K562 (cell line): ENCODE measurements around the gene TFAP2A. TPM values are rescaled to one million over a fixed set of nuclear protein-coding genes. Genes with fewer than 3 reads are reported as not detected.

Experiments
- CC2D1A ChIP-seq: fragments of 450-650 bp; IDR thresholded peaks from 2 replicates; pipeline ENCODE4 v1.6.1; 2017; ENCODE audit warnings: mild to moderate bottlenecking
- CREBBP ChIP-seq: IDR thresholded peaks from one replicate; pipeline ENCODE4 v1.6.1; 2012; ENCODE audit warnings: low read depth, mild to moderate bottlenecking, control low read depth, inconsistent platforms, low read length
- ESRRB ChIP-seq: fragments of 250-450 bp; sonication (Bioruptor Pico); IDR thresholded peaks from 2 replicates; pipeline ENCODE4 v1.5.0; 2020; ENCODE audit warnings: mild to moderate bottlenecking, moderate library complexity, borderline replicate concordance
- EZH2 ChIP-seq: IDR thresholded peaks from 2 replicates; pipeline ENCODE4 v1.6.1; 2012; ENCODE audit warnings: low read depth, mild to moderate bottlenecking, inconsistent platforms, low read length, borderline replicate concordance
- GTF2E2 ChIP-seq: fragments of 200-800 bp; sonication (Bioruptor generic); IDR thresholded peaks from 2 replicates; pipeline ENCODE4 v1.6.1; 2016; ENCODE audit warnings: missing genetic modification characterization, missing compliant biosample characterization
- PHF20 ChIP-seq: fragments of 450-650 bp; IDR thresholded peaks from 2 replicates; pipeline ENCODE4 v1.6.1; 2018; ENCODE audit not compliant: partially characterized antibody
- PHF8 ChIP-seq: fragments of 200-600 bp; sonication (generic); IDR thresholded peaks from 2 replicates; pipeline ENCODE4 v1.6.1; 2012; ENCODE audit warnings: mixed run types, mild to moderate bottlenecking, inconsistent platforms, low read length, moderate library complexity, borderline replicate concordance
- PML ChIP-seq: IDR thresholded peaks from 2 replicates; pipeline ENCODE4 v1.6.1; 2012; ENCODE audit warnings: low read length, inconsistent platforms
- SRSF1 ChIP-seq: fragments of 200-400 bp; formaldehyde crosslinking; IDR thresholded peaks from 2 replicates; pipeline ENCODE4 v1.6.1; 2017; ENCODE audit warnings: mild to moderate bottlenecking, low read depth, low read length, moderate library complexity
- TSC22D4 ChIP-seq: fragments of 450-650 bp; IDR thresholded peaks from 2 replicates; pipeline ENCODE4 v1.6.1; 2016; ENCODE audit warnings: missing genetic modification characterization, missing biosample characterization, control low read depth
- XRCC5 ChIP-seq: fragments of 200-400 bp; formaldehyde crosslinking; IDR thresholded peaks from 2 replicates; pipeline ENCODE4 v1.6.1; 2017; ENCODE audit warnings: low read depth, mild to moderate bottlenecking, low read length
- ZC3H11A ChIP-seq: IDR thresholded peaks from 2 replicates; pipeline ENCODE4 v1.6.1; 2012; ENCODE audit warnings: low read depth, low read length, improper control_type of control experiment
- ZEB2 ChIP-seq: fragments of 450-650 bp; IDR thresholded peaks from 2 replicates; pipeline ENCODE4 v1.6.1; 2016
- ZNF133 ChIP-seq: fragments of 250-450 bp; sonication (Bioruptor Pico); IDR thresholded peaks from 2 replicates; pipeline ENCODE4 v1.4.0; 2020; ENCODE audit warnings: mild to moderate bottlenecking
- ZNF764 ChIP-seq: fragments of 250-450 bp; sonication (Bioruptor Pico); IDR thresholded peaks from 2 replicates; pipeline ENCODE4 v1.4.0; 2020; ENCODE audit warnings: low read depth, mild to moderate bottlenecking, moderate library complexity
- polyA plus RNA-seq, 8 experiments: library from polyadenylated mRNA; depleted of rRNA in 4 of 8; stranded (reverse) in 5 of 8; unstranded in 3 of 8; fragments of >200 nt; fragmentation: Nextera tagmentation in 2 of 8; fragmentation: Illumina TruSeq in 1 of 8; extraction: Ambion mirVana in 2 of 8; extraction: Trizol in 1 of 8; gene quantifications; 2 replicates each; pipeline versions ENCODE4 v1.2.1 to v1.2.3, GENCODE V29; 2011 to 2014; ENCODE audit warnings: inconsistent platforms in 1 of 8, missing spikeins in 1 of 8
- total RNA-seq, 7 experiments: library from RNA; depleted of rRNA in 6 of 7; stranded (reverse); fragments of >200 nt in 6 of 7; fragmentation: Illumina TruSeq in 2 of 7; extraction: Trizol in 2 of 7; gene quantifications; 2 replicates each; pipeline versions ENCODE4 v1.2.1 to v1.2.3, GENCODE V29; 2011 to 2021; ENCODE audit warnings: low replicate concordance in 1 of 7
- TF ChIP-seq, protein P1 (sequence below): fragments of 450-650 bp; IDR thresholded peaks from 2 replicates; pipeline ENCODE4 v1.6.1; 2017; ENCODE audit warnings: antibody characterized with exemption, mild to moderate bottlenecking
- TF ChIP-seq, protein P2 (sequence below), 2 experiments: fragments of 450-650 bp in 1 of 2; IDR thresholded peaks; 2 replicates each; pipeline ENCODE4 v1.6.1; 2011 to 2017; ENCODE audit warnings: low read depth in 2 of 2, antibody characterized with exemption in 1 of 2, borderline replicate concordance in 1 of 2, low read length in 1 of 2, mild to moderate bottlenecking in 1 of 2, mixed read lengths in 1 of 2; ENCODE audit not compliant: control insufficient read depth in 1 of 2
- TF ChIP-seq, protein P3 (sequence below): fragments of 250-450 bp; sonication (Bioruptor Pico); IDR thresholded peaks from 2 replicates; pipeline ENCODE4 v1.8.0; 2022; ENCODE audit warnings: inconsistent platforms
- TF ChIP-seq, protein P4 (sequence below): fragments of 250-450 bp; sonication (Bioruptor Pico); IDR thresholded peaks from 2 replicates; pipeline ENCODE4 v1.8.0; 2022; ENCODE audit warnings: moderate library complexity, mild to moderate bottlenecking, inconsistent platforms

TFAP2A gene
- total and polyA plus RNA-seq, 9 of the 15 experiments (the other 6 are each of a cell fraction or from before 2014, with no cell fraction given): 0.14 to 0.53 (median 0.19) TPM; not detected in 1

DNA sequence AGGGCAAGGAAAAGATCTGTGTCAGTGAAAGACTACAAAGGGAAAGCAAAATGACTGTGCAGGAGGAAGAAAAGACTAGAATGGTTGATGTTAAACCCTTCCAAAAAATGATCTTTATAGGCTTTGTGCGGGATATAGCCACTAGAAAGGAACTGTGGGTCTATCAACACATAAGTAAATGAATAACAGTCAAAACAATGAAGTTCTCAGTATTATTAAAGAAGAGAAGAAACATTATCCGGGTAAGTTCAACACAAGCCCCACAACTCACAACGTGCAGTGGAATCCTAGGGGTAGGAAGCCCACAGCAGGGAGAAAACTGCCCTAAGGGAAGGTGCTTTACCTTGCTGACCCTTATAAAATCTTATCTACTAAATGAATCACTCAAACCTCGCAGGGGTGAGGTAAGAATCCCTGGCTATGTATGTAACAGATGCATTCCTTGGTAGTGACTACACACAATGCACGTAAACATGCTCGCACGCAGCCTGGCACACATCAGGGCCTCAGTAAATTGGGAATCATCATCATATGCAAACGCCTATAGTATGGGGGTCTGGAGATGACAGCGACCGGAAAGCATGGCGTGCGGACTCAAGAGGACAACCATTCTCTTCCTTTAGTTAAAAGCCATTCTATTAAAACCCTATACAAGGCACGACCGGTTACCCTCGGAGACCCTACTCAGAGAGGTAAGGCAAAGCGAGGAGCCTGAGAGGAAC, 11.3 kb downstream of the TFAP2A start (continued):
- TF ChIP-seq, protein P1, sequence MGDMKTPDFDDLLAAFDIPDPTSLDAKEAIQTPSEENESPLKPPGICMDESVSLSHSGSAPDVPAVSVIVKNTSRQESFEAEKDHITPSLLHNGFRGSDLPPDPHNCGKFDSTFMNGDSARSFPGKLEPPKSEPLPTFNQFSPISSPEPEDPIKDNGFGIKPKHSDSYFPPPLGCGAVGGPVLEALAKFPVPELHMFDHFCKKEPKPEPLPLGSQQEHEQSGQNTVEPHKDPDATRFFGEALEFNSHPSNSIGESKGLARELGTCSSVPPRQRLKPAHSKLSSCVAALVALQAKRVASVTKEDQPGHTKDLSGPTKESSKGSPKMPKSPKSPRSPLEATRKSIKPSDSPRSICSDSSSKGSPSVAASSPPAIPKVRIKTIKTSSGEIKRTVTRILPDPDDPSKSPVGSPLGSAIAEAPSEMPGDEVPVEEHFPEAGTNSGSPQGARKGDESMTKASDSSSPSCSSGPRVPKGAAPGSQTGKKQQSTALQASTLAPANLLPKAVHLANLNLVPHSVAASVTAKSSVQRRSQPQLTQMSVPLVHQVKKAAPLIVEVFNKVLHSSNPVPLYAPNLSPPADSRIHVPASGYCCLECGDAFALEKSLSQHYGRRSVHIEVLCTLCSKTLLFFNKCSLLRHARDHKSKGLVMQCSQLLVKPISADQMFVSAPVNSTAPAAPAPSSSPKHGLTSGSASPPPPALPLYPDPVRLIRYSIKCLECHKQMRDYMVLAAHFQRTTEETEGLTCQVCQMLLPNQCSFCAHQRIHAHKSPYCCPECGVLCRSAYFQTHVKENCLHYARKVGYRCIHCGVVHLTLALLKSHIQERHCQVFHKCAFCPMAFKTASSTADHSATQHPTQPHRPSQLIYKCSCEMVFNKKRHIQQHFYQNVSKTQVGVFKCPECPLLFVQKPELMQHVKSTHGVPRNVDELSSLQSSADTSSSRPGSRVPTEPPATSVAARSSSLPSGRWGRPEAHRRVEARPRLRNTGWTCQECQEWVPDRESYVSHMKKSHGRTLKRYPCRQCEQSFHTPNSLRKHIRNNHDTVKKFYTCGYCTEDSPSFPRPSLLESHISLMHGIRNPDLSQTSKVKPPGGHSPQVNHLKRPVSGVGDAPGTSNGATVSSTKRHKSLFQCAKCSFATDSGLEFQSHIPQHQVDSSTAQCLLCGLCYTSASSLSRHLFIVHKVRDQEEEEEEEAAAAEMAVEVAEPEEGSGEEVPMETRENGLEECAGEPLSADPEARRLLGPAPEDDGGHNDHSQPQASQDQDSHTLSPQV: no peak
- TF ChIP-seq, protein P2, sequence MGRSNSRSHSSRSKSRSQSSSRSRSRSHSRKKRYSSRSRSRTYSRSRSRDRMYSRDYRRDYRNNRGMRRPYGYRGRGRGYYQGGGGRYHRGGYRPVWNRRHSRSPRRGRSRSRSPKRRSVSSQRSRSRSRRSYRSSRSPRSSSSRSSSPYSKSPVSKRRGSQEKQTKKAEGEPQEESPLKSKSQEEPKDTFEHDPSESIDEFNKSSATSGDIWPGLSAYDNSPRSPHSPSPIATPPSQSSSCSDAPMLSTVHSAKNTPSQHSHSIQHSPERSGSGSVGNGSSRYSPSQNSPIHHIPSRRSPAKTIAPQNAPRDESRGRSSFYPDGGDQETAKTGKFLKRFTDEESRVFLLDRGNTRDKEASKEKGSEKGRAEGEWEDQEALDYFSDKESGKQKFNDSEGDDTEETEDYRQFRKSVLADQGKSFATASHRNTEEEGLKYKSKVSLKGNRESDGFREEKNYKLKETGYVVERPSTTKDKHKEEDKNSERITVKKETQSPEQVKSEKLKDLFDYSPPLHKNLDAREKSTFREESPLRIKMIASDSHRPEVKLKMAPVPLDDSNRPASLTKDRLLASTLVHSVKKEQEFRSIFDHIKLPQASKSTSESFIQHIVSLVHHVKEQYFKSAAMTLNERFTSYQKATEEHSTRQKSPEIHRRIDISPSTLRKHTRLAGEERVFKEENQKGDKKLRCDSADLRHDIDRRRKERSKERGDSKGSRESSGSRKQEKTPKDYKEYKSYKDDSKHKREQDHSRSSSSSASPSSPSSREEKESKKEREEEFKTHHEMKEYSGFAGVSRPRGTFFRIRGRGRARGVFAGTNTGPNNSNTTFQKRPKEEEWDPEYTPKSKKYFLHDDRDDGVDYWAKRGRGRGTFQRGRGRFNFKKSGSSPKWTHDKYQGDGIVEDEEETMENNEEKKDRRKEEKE (IDR thresholded peaks at IDR 0.05; ENCODE audit: borderline replicate concordance in 1 of 2, control insufficient read depth in 1 of 2, low read depth in 2 of 2, low read length in 1 of 2): no peak
- TF ChIP-seq ZNF764 (no peak), ZC3H11A (no peak), EZH2 (no peak), XRCC5 (no peak), TSC22D4 (tag) (no peak), CC2D1A (0 out of 2 replicates have a peak, but pooled peaks have one; percentile 50), ESRRB (CRISPR knock-in tag) (no peak), PHF20 (no peak), ZNF133 (CRISPR knock-in tag) (0 out of 2 replicates have a peak, but pooled peaks have one; percentile 50), PHF8 (no peak; the same call in 1 of the 2 replicates), ZEB2 (peak; percentile 77), GTF2E2 (no peak), PML (no peak), SRSF1 (no peak), CREBBP (no peak)
- TF ChIP-seq, protein P3, sequence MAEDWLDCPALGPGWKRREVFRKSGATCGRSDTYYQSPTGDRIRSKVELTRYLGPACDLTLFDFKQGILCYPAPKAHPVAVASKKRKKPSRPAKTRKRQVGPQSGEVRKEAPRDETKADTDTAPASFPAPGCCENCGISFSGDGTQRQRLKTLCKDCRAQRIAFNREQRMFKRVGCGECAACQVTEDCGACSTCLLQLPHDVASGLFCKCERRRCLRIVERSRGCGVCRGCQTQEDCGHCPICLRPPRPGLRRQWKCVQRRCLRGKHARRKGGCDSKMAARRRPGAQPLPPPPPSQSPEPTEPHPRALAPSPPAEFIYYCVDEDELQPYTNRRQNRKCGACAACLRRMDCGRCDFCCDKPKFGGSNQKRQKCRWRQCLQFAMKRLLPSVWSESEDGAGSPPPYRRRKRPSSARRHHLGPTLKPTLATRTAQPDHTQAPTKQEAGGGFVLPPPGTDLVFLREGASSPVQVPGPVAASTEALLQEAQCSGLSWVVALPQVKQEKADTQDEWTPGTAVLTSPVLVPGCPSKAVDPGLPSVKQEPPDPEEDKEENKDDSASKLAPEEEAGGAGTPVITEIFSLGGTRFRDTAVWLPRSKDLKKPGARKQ (CRISPR knock-in tag): no peak
- TF ChIP-seq, protein P4, sequence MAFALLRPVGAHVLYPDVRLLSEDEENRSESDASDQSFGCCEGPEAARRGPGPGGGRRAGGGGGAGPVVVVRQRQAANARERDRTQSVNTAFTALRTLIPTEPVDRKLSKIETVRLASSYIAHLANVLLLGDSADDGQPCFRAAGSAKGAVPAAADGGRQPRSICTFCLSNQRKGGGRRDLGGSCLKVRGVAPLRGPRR (CRISPR knock-in tag): no peak
